Measurements from ENCODE around the gene TUBB4B.
"Not testable (repeated sequence)": the region's sequence is repeated elsewhere in the genome, so short reads cannot be mapped to it uniquely, and the experiment has no call there.

TUBB4B gene

GRCh38 chr9:137256856-137257255 lies 15.8 kb downstream of the TUBB4B start:
- DNase-seq (ENCODE audit: low read depth): no peak
- TF ChIP-seq CTCF (IDR thresholded peaks at IDR 0.05; ENCODE audit: low read depth, low read length, missing control alignments): no peak

GRCh38 chr9:137262173-137262908 lies 21.3 kb downstream of the TUBB4B start:
- DNase-seq (ENCODE audit: low read depth); H3K4me3 ChIP-seq (ENCODE audit: low read depth, low read length); in situ Hi-C loops (cut with HindIII; ENCODE audit: low sequenced_read_pairs): not testable (repeated sequence)
- peak; percentile 51 for TF ChIP-seq CTCF (IDR thresholded peaks at IDR 0.05; ENCODE audit: low read depth, low read length, missing control alignments)

More at GRCh38 chr9:137256856-137257255, 15.8 kb downstream of the TUBB4B start:
- in situ Hi-C loops (cut with HindIII; ENCODE audit: low sequenced_read_pairs): no loop called here
- H3K4me3 ChIP-seq (ENCODE audit: low read depth, low read length): peak overlapping the region; percentile 95

- no peak for DNase-seq (ENCODE audit: low read depth)
- H3K4me3 ChIP-seq (ENCODE audit: low read depth, low read length): no peak overlapping the region
- TF ChIP-seq CTCF (IDR thresholded peaks at IDR 0.05; ENCODE audit: low read depth, low read length, missing control alignments): no peak
- in situ Hi-C loops (cut with HindIII; ENCODE audit: low sequenced_read_pairs): no loop called here
Observed at GRCh38 chr9:137262909-137263285, 21.8 kb downstream of the TUBB4B start.

- in situ Hi-C loops (cut with HindIII; ENCODE audit: low sequenced_read_pairs): no loop called here
- TF ChIP-seq CTCF (IDR thresholded peaks at IDR 0.05; ENCODE audit: low read depth, low read length, missing control alignments): no peak
- DNase-seq (ENCODE audit: low read depth): no peak
- H3K4me3 ChIP-seq (ENCODE audit: low read depth, low read length): no peak overlapping the region
Observed at GRCh38 chr9:137263506-137263905, 22.4 kb downstream of the TUBB4B start.

GRCh38 chr9:137264067-137264466 lies 23.0 kb downstream of the TUBB4B start:
- in situ Hi-C loops (cut with HindIII; ENCODE audit: low sequenced_read_pairs): no loop called here
- no peak for TF ChIP-seq CTCF (IDR thresholded peaks at IDR 0.05; ENCODE audit: low read depth, low read length, missing control alignments)
- H3K4me3 ChIP-seq (ENCODE audit: low read depth, low read length): no peak overlapping the region
- no peak for DNase-seq (ENCODE audit: low read depth)

GRCh38 chr9:137265496-137266161 lies 24.5 kb downstream of the TUBB4B start:
- no peak for DNase-seq (ENCODE audit: low read depth)
- H3K4me3 ChIP-seq (ENCODE audit: low read depth, low read length): no peak overlapping the region
- no peak for TF ChIP-seq CTCF (IDR thresholded peaks at IDR 0.05; ENCODE audit: low read depth, low read length, missing control alignments)
- in situ Hi-C loops (cut with HindIII; ENCODE audit: low sequenced_read_pairs): loop anchor here (5.0 kb wide), 1 partner anchor 147 kb away; no protein-coding TSS in a partner anchor

Measured in astrocyte of the cerebellum (primary cell).